ENCODE data around the gene RMDN3. TPM values are rescaled to one million over a fixed set of nuclear protein-coding genes. Genes with fewer than 3 reads are reported as not detected.

RMDN3 gene
- total and polyA plus RNA-seq, 2 of the 13 experiments (the other 11 are each of a cell fraction or from before 2014, with no cell fraction given) = 16.8 to 19.5 TPM

DNA sequence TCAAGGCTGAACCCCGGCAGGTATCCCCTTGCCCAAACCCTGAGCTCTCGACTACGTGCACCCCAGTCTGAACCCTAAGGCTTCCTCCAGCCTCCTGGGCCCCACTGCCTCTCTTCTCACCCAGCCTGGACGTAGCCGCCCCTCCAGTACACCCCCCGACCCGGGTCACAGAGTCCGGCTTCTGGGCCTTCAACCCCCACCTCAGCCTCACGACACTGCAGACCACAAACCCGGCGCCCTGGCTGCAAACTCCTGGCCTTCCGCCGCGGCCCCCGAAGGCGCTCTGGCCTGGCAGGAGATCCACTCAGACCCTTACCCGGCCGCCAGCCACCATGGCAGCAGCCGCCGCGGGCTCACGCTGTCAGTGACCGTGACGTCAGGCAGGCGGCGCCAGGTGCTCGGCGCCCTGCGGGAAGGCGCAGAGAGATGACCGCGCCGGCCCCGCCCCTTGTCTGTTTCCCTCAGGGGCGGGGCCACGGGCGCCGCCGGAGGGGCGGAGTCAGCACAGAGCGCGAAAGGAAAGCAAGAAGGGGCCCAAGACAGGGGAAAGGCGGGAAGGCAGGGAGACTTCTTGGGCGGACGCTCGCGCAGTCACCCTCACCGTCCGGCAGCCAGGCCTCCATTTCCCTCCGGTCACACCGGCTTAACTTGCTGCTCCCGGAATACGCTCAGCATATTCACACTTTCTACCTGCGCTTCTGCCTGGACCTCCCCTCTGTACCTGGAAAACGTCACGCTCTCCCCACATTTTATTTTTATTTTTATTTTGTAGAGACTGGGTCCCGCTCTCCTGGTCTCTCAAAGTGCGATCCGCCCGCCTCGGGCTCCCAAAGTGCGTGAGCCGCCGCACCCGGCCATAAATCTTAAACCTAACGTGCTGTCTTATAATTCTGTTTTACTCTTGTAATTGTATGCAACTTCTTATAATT is at the start of gene RMDN3 (continued):
- TF ChIP-seq ZNF530 (CRISPR knock-in tag; IDR thresholded peaks at IDR 0.05; ENCODE audit: low read depth) = no peak
- TF ChIP-seq GLI4 (CRISPR knock-in tag; IDR thresholded peaks at IDR 0.05; ENCODE audit: borderline replicate concordance) = no peak
- 0 out of 4 replicates have a peak, but pooled peaks of 1 of the 2 experiments have one; percentile 32 for TF ChIP-seq ATF4 (CRISPR knock-in tag; IDR thresholded peaks at IDR 0.05)
- TF ChIP-seq HNRNPUL1 (IDR thresholded peaks at IDR 0.05; ENCODE audit: low read depth, low read length) = peak; percentile 85; the same call in 1 of the 2 replicates
- no peak for TF ChIP-seq TAF15 (IDR thresholded peaks at IDR 0.05; ENCODE audit: low read depth, low read length, poor library complexity, severe bottlenecking)
- TF ChIP-seq BATF2 (CRISPR knock-in tag; IDR thresholded peaks at IDR 0.05) = no peak
- no peak for TF ChIP-seq ZNF160 (CRISPR knock-in tag; IDR thresholded peaks at IDR 0.05)
- no peak for TF ChIP-seq ZNF7 (CRISPR knock-in tag; IDR thresholded peaks at IDR 0.05)
- no peak for TF ChIP-seq FOXM1 (CRISPR knock-in tag; IDR thresholded peaks at IDR 0.05)
- no peak for TF ChIP-seq THAP8 (CRISPR knock-in tag; IDR thresholded peaks at IDR 0.05; ENCODE audit: borderline replicate concordance)
- no peak for TF ChIP-seq ZNF781 (CRISPR knock-in tag; IDR thresholded peaks at IDR 0.05; ENCODE audit: borderline replicate concordance, not compliant biosample characterization)
- TF ChIP-seq, protein P1, sequence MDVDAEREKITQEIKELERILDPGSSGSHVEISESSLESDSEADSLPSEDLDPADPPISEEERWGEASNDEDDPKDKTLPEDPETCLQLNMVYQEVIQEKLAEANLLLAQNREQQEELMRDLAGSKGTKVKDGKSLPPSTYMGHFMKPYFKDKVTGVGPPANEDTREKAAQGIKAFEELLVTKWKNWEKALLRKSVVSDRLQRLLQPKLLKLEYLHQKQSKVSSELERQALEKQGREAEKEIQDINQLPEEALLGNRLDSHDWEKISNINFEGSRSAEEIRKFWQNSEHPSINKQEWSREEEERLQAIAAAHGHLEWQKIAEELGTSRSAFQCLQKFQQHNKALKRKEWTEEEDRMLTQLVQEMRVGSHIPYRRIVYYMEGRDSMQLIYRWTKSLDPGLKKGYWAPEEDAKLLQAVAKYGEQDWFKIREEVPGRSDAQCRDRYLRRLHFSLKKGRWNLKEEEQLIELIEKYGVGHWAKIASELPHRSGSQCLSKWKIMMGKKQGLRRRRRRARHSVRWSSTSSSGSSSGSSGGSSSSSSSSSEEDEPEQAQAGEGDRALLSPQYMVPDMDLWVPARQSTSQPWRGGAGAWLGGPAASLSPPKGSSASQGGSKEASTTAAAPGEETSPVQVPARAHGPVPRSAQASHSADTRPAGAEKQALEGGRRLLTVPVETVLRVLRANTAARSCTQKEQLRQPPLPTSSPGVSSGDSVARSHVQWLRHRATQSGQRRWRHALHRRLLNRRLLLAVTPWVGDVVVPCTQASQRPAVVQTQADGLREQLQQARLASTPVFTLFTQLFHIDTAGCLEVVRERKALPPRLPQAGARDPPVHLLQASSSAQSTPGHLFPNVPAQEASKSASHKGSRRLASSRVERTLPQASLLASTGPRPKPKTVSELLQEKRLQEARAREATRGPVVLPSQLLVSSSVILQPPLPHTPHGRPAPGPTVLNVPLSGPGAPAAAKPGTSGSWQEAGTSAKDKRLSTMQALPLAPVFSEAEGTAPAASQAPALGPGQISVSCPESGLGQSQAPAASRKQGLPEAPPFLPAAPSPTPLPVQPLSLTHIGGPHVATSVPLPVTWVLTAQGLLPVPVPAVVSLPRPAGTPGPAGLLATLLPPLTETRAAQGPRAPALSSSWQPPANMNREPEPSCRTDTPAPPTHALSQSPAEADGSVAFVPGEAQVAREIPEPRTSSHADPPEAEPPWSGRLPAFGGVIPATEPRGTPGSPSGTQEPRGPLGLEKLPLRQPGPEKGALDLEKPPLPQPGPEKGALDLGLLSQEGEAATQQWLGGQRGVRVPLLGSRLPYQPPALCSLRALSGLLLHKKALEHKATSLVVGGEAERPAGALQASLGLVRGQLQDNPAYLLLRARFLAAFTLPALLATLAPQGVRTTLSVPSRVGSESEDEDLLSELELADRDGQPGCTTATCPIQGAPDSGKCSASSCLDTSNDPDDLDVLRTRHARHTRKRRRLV (CRISPR knock-in tag; IDR thresholded peaks at IDR 0.05) = no peak
- peak; percentile 43; the same call in 1 of the 2 replicates for TF ChIP-seq RXRA (CRISPR knock-in tag; IDR thresholded peaks at IDR 0.05)
- peak; percentile 88 for TF ChIP-seq YY1 (IDR thresholded peaks at IDR 0.05; ENCODE audit: insufficient read depth, insufficient replicate concordance, low read depth, low read length)
- TF ChIP-seq BORCS8-MEF2B (CRISPR knock-in tag; IDR thresholded peaks at IDR 0.05) = no peak
- TF ChIP-seq KLF12 (CRISPR knock-in tag; IDR thresholded peaks at IDR 0.05; ENCODE audit: borderline replicate concordance) = peak; percentile 68
- no peak for TF ChIP-seq ZEB1 (IDR thresholded peaks at IDR 0.05; ENCODE audit: insufficient replicate concordance, low read depth)
- TF ChIP-seq, protein P2, sequence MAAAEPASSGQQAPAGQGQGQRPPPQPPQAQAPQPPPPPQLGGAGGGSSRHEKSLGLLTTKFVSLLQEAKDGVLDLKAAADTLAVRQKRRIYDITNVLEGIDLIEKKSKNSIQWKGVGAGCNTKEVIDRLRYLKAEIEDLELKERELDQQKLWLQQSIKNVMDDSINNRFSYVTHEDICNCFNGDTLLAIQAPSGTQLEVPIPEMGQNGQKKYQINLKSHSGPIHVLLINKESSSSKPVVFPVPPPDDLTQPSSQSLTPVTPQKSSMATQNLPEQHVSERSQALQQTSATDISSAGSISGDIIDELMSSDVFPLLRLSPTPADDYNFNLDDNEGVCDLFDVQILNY (CRISPR knock-in tag; conservative IDR thresholded peaks at IDR 0.05) = peak; percentile 78
- TF ChIP-seq ARNTL (CRISPR knock-in tag; IDR thresholded peaks at IDR 0.05) = 0 out of 2 replicates have a peak, but pooled peaks have one; percentile 45

All from HepG2 (cell line).